K562 (cell line): ENCODE data around the gene XIRP1. TPM values are rescaled to one million over a fixed set of nuclear protein-coding genes. Genes with fewer than 3 reads are reported as not detected.

Experiments used
- ATAC-seq: fragments of 200-7000 bp; cut with Tn5 transposase; 3 replicates; pipeline ENCODE4 v1.9.1; 2020; ENCODE audit warnings: moderate library complexity
- BruUV-seq: library from RNA; stranded (reverse); fragments of 400-500 nt; replicated peaks from 2 replicates; lab custom pipeline; 2021; lab: Mats Ljungman, UMichigan
- CTCF ChIA-PET: fragments of 300-600 bp; formaldehyde crosslinking; extraction: SDS; loops from one replicate; lab custom pipeline; 2021; ENCODE audit warnings: low intra/inter-chr PET ratio; lab: Yijun Ruan, JAX
- POLR2A ChIA-PET: fragments of 300-600, 350-650 bp; sonication (Branson Sonifier 250); formaldehyde crosslinking; extraction: SDS; loops from one replicate; lab custom pipeline; 2021; ENCODE audit warnings: antibody characterized with exemption, inconsistent platforms; lab: Yijun Ruan, JAX
- DNase-seq, 4 experiments: peaks; one replicate each; pipeline versions ENCODE4 v3.0.0 to v3.0.0-alpha.2; 2011 to 2018; ENCODE audit warnings: low spot score in 3 of 4, mixed read lengths in 3 of 4; ENCODE audit errors: extremely low read depth in 1 of 4
- FAIRE-seq: peaks from 2 replicates; lab custom pipeline; 2011; peaks lifted over from hg19 to GRCh38; lab: Jason Lieb, UNC
- H2AFZ ChIP-seq: 2 replicates; pipeline ENCODE4 v1.6.0; 2011; ENCODE audit warnings: low read depth, low read length, control low read depth, inconsistent platforms
- H3K27ac ChIP-seq: fragments of 200-600 bp; 3 replicates; pipeline ENCODE4 v1.8.0; 2011; ENCODE audit warnings: low read depth, mild to moderate bottlenecking, control low read depth, inconsistent platforms, low read length, moderate library complexity, mixed read lengths; ENCODE audit errors: extremely low read depth
- H3K27me3 ChIP-seq, 2 experiments: fragments of 300-600 bp in 1 of 2; 2 replicates in 1 of 2; 3 replicates in 1 of 2; pipeline versions ENCODE4 v1.6.0 to v1.8.0; 2011; ENCODE audit warnings: inconsistent platforms in 2 of 2, low read length in 2 of 2, mild to moderate bottlenecking in 1 of 2, mixed read lengths in 1 of 2, moderate library complexity in 1 of 2; ENCODE audit not compliant: control insufficient read depth in 2 of 2, insufficient read depth in 2 of 2
- H3K36me3 ChIP-seq: fragments of 300-600 bp; 3 replicates; pipeline ENCODE4 v1.8.0; 2011; ENCODE audit warnings: mild to moderate bottlenecking, low read length, inconsistent platforms; ENCODE audit not compliant: control insufficient read depth, insufficient read depth
- H3K4me1 ChIP-seq, 2 experiments: fragments of 200-600 bp in 1 of 2; replicated peaks in 1 of 2; 2 replicates in 1 of 2; 3 replicates in 1 of 2; pipeline versions ENCODE4 v1.5.1 to v1.8.0; 2011; ENCODE audit warnings: inconsistent platforms in 2 of 2, low read length in 2 of 2, mild to moderate bottlenecking in 1 of 2, mixed read lengths in 1 of 2, moderate library complexity in 1 of 2; ENCODE audit not compliant: control insufficient read depth in 2 of 2, insufficient read depth in 2 of 2
- H3K4me2 ChIP-seq: 2 replicates; pipeline ENCODE4 v1.6.1; 2011; ENCODE audit warnings: low read length, control low read depth, inconsistent platforms, mixed read lengths; ENCODE audit not compliant: insufficient read depth
- H3K4me3 ChIP-seq: fragments of 200-600 bp; sonication (generic), shearing (Covaris generic); 2 replicates; pipeline ENCODE4 v1.5.1; 2016; ENCODE audit warnings: control low read depth, inconsistent platforms
- H3K79me2 ChIP-seq: fragments of 200-600 bp; 3 replicates; pipeline ENCODE4 v1.8.0; 2011; ENCODE audit warnings: low read length, inconsistent platforms; ENCODE audit not compliant: control insufficient read depth, insufficient read depth
- H3K9ac ChIP-seq, 2 experiments: 2 replicates each; pipeline versions ENCODE4 v1.6.0 to v1.6.1; 2011; ENCODE audit warnings: low read depth in 2 of 2, low read length in 2 of 2, control low read depth in 1 of 2, inconsistent platforms in 1 of 2, mild to moderate bottlenecking in 1 of 2, mixed read lengths in 1 of 2; ENCODE audit not compliant: insufficient read depth in 1 of 2
- H3K9me1 ChIP-seq: one replicate; pipeline ENCODE4 v1.6.0; 2011; ENCODE audit warnings: inconsistent platforms, mild to moderate bottlenecking, low read length, moderate library complexity; ENCODE audit not compliant: control insufficient read depth, insufficient read depth
- H3K9me3 ChIP-seq: replicated peaks from 2 replicates; pipeline ENCODE4 v1.5.1; 2011; ENCODE audit warnings: low read depth, low read length, inconsistent platforms; ENCODE audit not compliant: control insufficient read depth, insufficient read depth
- H4K20me1 ChIP-seq: replicated peaks from 2 replicates; pipeline ENCODE4 v1.6.1; 2011; ENCODE audit warnings: low read length, inconsistent platforms, mixed read lengths; ENCODE audit not compliant: control insufficient read depth, insufficient read depth
- FOXJ3 ChIP-seq: sonication (generic); formaldehyde crosslinking; IDR thresholded peaks from 2 replicates; pipeline ENCODE4 v1.4.0; 2020; ENCODE audit warnings: mild to moderate bottlenecking, missing genetic modification reagents
- HDAC3 ChIP-seq: fragments of 450-650 bp; IDR thresholded peaks from 2 replicates; pipeline ENCODE4 v1.6.1; 2018; ENCODE audit warnings: borderline replicate concordance, mild to moderate bottlenecking, moderate library complexity; ENCODE audit not compliant: partially characterized antibody
- KAT7 ChIP-seq: sonication (generic); formaldehyde crosslinking; IDR thresholded peaks from 2 replicates; pipeline ENCODE4 v1.8.0; 2022; ENCODE audit warnings: missing genetic modification reagents, mild to moderate bottlenecking, borderline replicate concordance
- NCOR1 ChIP-seq: fragments of 450-650 bp; IDR thresholded peaks from 2 replicates; pipeline ENCODE4 v1.6.1; 2016; ENCODE audit warnings: mild to moderate bottlenecking, moderate library complexity
- NR2C1 ChIP-seq, 2 experiments: fragments of 450-650 bp; IDR thresholded peaks; 2 replicates each; pipeline ENCODE4 v1.6.1; 2017; ENCODE audit warnings: mild to moderate bottlenecking in 2 of 2, antibody characterized with exemption in 1 of 2, inconsistent platforms in 1 of 2, missing compliant biosample characterization in 1 of 2, missing genetic modification characterization in 1 of 2
- POLR2A ChIP-seq: fragments of 450-650 bp; conservative IDR thresholded peaks from 2 replicates; pipeline ENCODE4 v1.6.1; 2016
- RBFOX2 ChIP-seq: fragments of 200-400 bp; formaldehyde crosslinking; IDR thresholded peaks from 2 replicates; pipeline ENCODE4 v1.6.1; 2017; ENCODE audit warnings: low read depth, mild to moderate bottlenecking, low read length, moderate library complexity
- RUNX1 ChIP-seq: sonication (generic); IDR thresholded peaks from 2 replicates; pipeline ENCODE4 v1.6.1; 2016; ENCODE audit warnings: antibody characterized with exemption, low read depth
- ZNF121 ChIP-seq: sonication (generic); formaldehyde crosslinking; conservative IDR thresholded peaks from 2 replicates; pipeline ENCODE4 v1.8.0; 2022; ENCODE audit warnings: missing genetic modification reagents
- ZNF165 ChIP-seq: fragments of 250-450 bp; sonication (Bioruptor Pico); IDR thresholded peaks from 2 replicates; pipeline ENCODE4 v1.4.0; 2020; ENCODE audit warnings: borderline replicate concordance
- ZNF354B ChIP-seq: fragments of 250-450 bp; sonication (Bioruptor Pico); IDR thresholded peaks from 2 replicates; pipeline ENCODE4 v1.4.0; 2020
- WGBS: fragments of 100-300 bp; shearing (Covaris generic); methylation state at CpG from one replicate; pipeline ENCODE4 v1.1.6; 2016; ENCODE audit warnings: low coverage, mixed read lengths; ENCODE audit not compliant: insufficient coverage; ENCODE audit errors: missing lambda C conversion rate; 5-methylcytosine and 5-hydroxymethylcytosine counted together
- in situ Hi-C: fragments of 300-500 bp; cut with MboI; formaldehyde crosslinking; loops from 4 replicates; pipeline ENCODE4 v1.15.0; 2018; ENCODE audit warnings: inconsistent platforms, mixed read lengths
- intact Hi-C: fragments of 100-400 bp; cut with micrococcal nuclease; formaldehyde crosslinking; loops from 2 replicates; pipeline ENCODE4 v1.14.2; 2022
- polyA plus RNA-seq, 8 experiments: library from polyadenylated mRNA; depleted of rRNA in 4 of 8; stranded (reverse) in 5 of 8; unstranded in 3 of 8; fragments of >200 nt; fragmentation: Nextera tagmentation in 2 of 8; fragmentation: Illumina TruSeq in 1 of 8; extraction: Ambion mirVana in 2 of 8; extraction: Trizol in 1 of 8; gene quantifications; 2 replicates each; pipeline versions ENCODE4 v1.2.1 to v1.2.3, GENCODE V29; 2011 to 2014; ENCODE audit warnings: inconsistent platforms in 1 of 8, missing spikeins in 1 of 8
- total RNA-seq, 7 experiments: library from RNA; depleted of rRNA in 6 of 7; stranded (reverse); fragments of >200 nt in 6 of 7; fragmentation: Illumina TruSeq in 2 of 7; extraction: Trizol in 2 of 7; gene quantifications; 2 replicates each; pipeline versions ENCODE4 v1.2.1 to v1.2.3, GENCODE V29; 2011 to 2021; ENCODE audit warnings: low replicate concordance in 1 of 7
- TF ChIP-seq, protein P1 (sequence below): sonication (generic); formaldehyde crosslinking; IDR thresholded peaks from 2 replicates; pipeline ENCODE4 v1.8.0; 2022; ENCODE audit warnings: mild to moderate bottlenecking, missing genetic modification reagents

XIRP1 gene
- total and polyA plus RNA-seq, 9 of the 15 experiments (the other 6 are each of a cell fraction or from before 2014, with no cell fraction given), result 0.03 to 0.27 (median 0.08) TPM; not detected in 3

DNA sequence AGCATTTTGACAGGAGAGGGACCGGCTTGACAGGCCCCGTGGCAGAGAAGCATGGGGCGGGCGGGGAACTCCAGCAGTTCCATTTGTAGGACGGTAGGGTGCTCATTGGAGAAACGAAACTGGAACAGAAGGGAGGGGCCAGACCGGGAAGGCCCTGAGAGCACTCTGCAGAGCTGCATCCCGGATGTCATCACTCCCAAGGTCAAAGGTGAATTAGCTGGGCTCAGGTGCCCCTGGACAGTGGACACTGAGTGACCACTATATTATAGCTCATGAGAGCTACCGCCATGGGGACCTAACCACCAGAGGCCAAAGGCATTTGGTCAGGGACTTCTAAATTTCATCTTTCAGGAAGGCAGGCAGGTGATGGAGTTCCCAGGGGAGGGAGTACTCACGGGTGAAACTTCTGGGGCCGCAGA is 46.3 kb downstream of the XIRP1 start:
- no TSS peak for BruUV-seq
- Histone ChIP-seq H3K4me3 (no peak overlapping the region), H3K27ac (no peak overlapping the region)

More for the DNA sequence above, 46.3 kb downstream of the XIRP1 start:
- Histone ChIP-seq H3K9me1 (peaks cover 22% of the 10 kb centered on the region), H4K20me1 (peaks cover 68% of the 10 kb centered on the region), H3K9ac (peak overlapping the region in 1 of 2 experiments; percentile 60; a peak in 1 of 4 replicates), H3K4me1 (peaks cover 52 to 53% of the 10 kb centered on the region in 2 experiments), H3K27me3 (no peaks in the 10 kb centered on the region; a peak in 1 of 5 replicates), H3K36me3 (peaks cover 83% of the 10 kb centered on the region), H3K4me2 (no peak overlapping the region), H3K9me3 (no peaks in the 10 kb centered on the region), H3K79me2 (peaks cover 52% of the 10 kb centered on the region), H2AFZ (no peak overlapping the region)
- DNase-seq (no peak), ATAC-seq (no peak), FAIRE-seq (no peak)
- WGBS, result 83% methylated on average over 11 of the region's 11 CpGs
- in situ Hi-C loops (no loop called here), intact Hi-C loops (no loop called here)
- ChIA-PET POLR2A (interaction anchor here (0.8 to 1.1 kb wide), 5 partner anchors 8 to 27 kb away, joined by 3 to 5 read pairs (median 3); no protein-coding TSS in a partner anchor), CTCF (no interaction called here)
- TF ChIP-seq HDAC3, result no peak
- TF ChIP-seq POLR2A, result no peak
- no peak for TF ChIP-seq ZNF121 (CRISPR knock-in tag)
- no peak for TF ChIP-seq RUNX1
- TF ChIP-seq FOXJ3 (CRISPR knock-in tag), result no peak
- TF ChIP-seq ZNF354B, result no peak
- TF ChIP-seq NR2C1 (IDR thresholded peaks at IDR 0.05), result no peak
- peak; percentile 50; the same call in 1 of the 2 replicates for TF ChIP-seq NR2C1 (tag; IDR thresholded peaks at IDR 0.05)
- TF ChIP-seq ZNF165 (CRISPR knock-in tag), result no peak
- 0 out of 2 replicates have a peak, but pooled peaks have one; percentile 0 for TF ChIP-seq RBFOX2
- TF ChIP-seq, protein P1, sequence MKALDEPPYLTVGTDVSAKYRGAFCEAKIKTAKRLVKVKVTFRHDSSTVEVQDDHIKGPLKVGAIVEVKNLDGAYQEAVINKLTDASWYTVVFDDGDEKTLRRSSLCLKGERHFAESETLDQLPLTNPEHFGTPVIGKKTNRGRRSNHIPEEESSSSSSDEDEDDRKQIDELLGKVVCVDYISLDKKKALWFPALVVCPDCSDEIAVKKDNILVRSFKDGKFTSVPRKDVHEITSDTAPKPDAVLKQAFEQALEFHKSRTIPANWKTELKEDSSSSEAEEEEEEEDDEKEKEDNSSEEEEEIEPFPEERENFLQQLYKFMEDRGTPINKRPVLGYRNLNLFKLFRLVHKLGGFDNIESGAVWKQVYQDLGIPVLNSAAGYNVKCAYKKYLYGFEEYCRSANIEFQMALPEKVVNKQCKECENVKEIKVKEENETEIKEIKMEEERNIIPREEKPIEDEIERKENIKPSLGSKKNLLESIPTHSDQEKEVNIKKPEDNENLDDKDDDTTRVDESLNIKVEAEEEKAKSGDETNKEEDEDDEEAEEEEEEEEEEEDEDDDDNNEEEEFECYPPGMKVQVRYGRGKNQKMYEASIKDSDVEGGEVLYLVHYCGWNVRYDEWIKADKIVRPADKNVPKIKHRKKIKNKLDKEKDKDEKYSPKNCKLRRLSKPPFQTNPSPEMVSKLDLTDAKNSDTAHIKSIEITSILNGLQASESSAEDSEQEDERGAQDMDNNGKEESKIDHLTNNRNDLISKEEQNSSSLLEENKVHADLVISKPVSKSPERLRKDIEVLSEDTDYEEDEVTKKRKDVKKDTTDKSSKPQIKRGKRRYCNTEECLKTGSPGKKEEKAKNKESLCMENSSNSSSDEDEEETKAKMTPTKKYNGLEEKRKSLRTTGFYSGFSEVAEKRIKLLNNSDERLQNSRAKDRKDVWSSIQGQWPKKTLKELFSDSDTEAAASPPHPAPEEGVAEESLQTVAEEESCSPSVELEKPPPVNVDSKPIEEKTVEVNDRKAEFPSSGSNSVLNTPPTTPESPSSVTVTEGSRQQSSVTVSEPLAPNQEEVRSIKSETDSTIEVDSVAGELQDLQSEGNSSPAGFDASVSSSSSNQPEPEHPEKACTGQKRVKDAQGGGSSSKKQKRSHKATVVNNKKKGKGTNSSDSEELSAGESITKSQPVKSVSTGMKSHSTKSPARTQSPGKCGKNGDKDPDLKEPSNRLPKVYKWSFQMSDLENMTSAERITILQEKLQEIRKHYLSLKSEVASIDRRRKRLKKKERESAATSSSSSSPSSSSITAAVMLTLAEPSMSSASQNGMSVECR, result 0 out of 2 replicates have a peak, but pooled peaks have one; percentile 22
- TF ChIP-seq NCOR1, result no peak
- no peak for TF ChIP-seq KAT7 (CRISPR knock-in tag)
